Activated CD4-positive, alpha-beta T cell treated with anti-CD3 and anti-CD28 coated beads for 48 hours (primary cell): Measurements from ENCODE around the gene RTN3.
A peak's percentile ranks its signal among the peaks of the same experiment; 100 is the strongest.
"Not testable (repeated sequence)": the region's sequence is repeated elsewhere in the genome, so short reads cannot be mapped to it uniquely, and the experiment has no call there.

Experiments
- DNase-seq: peaks from one replicate; pipeline ENCODE4 v3.0.0-alpha.2; 2020

Gene RTN3

DNA sequence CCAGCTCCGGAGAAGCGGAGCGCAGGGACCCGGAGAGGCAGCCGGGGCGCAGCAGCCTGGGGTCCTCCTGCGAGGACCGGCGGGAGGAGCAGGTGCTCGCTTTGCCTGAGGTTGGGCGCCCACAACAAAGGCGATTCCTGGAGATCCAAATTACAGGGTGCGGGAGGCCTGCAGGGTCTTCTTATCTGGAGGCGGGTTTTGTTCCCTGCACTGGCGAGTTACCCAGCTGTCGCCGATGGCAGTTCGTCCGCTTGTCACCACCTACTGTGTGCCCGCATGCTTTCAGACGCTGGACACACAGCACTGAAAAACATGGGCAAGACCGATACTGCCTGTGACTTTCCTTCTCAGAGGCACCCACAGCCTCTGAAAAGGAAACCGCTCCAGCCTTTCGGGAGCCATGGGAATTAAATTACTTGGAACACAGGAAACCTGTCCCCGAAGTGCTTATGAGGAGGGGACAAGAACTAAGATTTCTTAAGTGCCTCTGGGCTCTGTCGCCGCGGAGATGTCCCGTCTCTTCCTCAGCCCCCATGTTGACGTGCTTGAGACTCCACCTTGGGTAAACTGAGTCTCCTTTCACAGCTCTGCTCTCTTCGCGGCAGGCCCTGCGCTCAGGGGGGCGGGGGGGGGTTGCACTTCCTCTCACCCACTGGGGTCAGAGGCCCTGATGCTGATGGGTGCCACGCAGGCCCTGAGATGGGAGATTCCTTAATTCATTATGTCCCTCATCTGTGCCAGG lies 88.6 kb downstream of the RTN3 start:
- no peak for DNase-seq

GRCh38 chr11:63770763-63771162 lies 89.5 kb downstream of the RTN3 start:
- DNase-seq = no peak

DNA sequence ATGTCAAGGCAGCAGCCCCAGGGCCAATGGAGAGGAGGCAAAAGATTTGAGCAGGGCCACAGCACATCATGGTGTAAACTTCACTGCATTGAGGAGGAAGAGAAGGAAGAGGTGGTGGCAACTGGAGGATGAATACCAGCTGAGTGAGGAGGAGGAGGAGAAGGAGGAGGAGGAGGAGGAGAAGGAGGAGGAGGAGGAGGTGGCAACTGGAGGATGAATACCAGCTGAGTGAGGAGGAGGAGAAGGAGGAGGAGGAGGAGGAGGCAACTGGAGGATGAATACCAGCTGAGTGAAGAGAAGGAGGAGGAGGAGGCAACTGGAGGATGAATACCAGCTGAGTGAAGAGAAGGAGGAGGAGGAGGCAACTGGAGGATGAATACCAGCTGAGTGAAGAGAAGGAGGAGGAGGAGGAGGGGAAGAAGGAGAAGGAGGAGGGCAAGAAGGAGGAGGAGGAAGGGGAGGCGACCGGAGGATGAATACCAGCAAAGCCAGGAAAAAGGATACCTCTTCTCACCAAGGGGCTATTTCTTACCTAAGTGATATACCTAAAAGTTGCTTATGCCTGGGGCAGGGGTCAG lies 90.5 kb downstream of the RTN3 start:
- not testable (repeated sequence) for DNase-seq

DNA sequence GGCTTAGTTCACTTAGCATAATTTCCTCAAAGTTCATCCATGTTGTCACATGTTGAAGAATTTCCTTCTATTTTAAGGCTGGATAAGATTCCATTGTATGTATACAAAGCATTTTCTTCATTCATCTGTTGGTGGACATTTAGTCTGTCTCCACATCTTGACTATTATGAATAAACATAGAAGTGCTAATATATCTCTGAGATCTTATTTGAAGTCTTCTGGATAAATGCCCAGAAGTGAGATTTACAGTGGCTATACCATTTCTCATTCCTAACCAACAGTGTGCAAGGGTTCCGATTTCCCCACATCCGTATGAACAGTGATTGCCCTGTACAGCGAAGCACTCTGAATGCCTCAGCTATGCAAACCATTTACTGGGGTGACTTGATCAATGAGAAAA lies 93.9 kb downstream of the RTN3 start:
- no peak for DNase-seq

- no peak for DNase-seq
Observed at GRCh38 chr11:63779039-63779438, 97.7 kb downstream of the RTN3 start.

GRCh38 chr11:63782749-63783148 lies 101.4 kb downstream of the RTN3 start:
- no peak for DNase-seq

DNA sequence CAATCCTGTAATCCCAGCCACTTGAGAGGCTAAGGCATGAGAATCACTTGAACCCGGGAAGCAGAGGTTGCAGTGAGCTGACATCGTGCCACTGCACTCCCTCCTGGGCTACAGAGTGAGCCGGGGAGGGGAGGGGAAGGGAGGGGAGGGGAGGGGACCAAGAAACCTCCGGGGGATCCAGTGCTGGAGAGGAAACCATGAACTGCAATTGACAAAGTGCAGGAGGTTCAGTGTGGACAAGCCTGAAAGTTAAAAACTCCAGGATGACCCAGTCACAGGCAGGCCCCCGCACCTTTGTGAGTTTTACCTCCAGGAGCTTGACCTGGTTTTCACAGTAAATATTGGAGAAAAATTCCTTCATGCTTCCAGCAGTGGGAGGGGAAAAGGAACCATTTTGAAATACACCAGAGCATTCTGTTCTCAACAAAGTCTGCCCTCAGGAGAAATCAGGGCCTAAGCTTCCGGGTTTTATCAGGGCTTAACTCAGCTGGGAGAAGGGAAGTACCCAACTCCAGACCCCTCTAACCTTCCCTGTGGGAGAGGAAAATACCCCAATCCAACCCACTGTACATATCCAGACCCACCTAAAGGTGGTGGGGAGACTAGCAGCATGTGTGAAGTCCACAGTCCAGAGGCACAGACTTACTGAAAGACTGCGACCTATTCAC lies 102.8 kb downstream of the RTN3 start:
- no peak for DNase-seq

GRCh38 chr11:63785823-63786222 lies 104.5 kb downstream of the RTN3 start:
- no peak for DNase-seq

DNA sequence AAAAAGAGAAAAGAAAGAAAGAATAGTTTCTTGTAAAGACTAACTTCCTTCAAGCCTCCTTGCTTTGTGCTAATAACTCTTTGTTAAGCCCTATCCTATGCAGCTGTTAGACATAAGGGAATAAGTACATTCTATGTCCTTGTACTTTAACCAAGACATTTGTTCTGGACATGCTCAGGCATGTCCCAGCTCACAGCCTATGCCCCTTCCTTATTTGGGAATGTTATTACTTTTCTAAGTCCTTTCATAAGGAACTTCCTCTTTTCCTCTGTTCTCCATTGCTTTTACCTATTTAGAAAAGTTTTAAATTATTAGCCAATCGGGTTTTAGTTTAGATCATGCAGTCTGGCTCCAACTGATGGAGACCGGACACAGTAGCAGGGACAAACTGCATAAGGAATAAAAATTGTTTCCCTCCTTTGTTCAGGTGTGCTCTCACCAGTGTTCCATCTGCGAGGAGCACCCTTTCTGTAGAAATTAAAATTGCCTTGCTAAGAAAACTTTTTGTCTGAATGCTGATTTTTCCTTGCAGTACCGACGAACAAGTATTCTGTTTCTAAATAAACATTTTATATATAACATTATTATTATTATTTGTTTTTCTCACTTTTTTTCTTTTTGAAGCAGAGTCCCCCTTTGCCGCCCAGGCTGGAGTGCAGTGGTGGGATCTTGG lies 110.3 kb downstream of the RTN3 start:
- DNase-seq = no peak

DNA sequence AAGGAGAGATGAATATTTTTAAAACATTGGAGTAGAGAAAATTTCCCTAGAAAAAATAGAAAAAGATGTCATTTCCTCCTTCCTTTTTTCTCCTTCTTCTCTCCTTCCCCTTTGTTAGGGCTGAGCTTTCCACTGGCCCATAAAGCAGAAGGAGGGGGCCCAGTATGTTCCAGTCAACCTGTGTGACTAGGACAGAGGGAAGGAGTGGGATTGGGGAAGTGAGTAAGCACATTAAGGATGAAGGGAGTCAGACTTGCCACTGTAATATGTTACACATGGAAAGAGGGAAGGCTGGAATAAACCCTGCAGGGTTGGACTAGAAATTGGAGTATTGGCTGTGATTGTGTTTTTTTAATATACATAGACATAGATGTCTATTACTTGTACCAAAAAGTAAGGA lies 111.9 kb downstream of the RTN3 start:
- no peak for DNase-seq

DNA sequence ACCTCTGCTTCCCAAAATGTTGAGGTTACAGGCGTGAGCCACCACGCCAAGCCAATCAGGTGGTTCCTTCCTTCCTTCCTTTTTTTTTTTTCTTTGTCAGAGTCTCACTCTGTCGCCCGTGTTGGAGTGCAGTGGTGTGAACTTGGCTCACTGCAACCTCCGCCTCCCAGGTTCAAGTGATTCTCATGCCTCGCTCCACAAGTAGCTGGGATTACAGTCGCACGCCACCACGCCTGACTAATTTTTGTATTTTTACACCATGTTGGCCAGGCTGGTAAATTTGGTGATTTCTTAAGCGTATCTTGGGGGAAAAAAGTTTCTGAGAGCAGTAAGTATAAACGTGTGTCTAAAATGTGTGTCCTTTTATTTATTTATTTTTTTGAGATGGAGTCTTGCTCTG lies 113.8 kb downstream of the RTN3 start:
- DNase-seq = no peak

GRCh38 chr11:63800921-63801320 lies 119.6 kb downstream of the RTN3 start:
- no peak for DNase-seq

DNA sequence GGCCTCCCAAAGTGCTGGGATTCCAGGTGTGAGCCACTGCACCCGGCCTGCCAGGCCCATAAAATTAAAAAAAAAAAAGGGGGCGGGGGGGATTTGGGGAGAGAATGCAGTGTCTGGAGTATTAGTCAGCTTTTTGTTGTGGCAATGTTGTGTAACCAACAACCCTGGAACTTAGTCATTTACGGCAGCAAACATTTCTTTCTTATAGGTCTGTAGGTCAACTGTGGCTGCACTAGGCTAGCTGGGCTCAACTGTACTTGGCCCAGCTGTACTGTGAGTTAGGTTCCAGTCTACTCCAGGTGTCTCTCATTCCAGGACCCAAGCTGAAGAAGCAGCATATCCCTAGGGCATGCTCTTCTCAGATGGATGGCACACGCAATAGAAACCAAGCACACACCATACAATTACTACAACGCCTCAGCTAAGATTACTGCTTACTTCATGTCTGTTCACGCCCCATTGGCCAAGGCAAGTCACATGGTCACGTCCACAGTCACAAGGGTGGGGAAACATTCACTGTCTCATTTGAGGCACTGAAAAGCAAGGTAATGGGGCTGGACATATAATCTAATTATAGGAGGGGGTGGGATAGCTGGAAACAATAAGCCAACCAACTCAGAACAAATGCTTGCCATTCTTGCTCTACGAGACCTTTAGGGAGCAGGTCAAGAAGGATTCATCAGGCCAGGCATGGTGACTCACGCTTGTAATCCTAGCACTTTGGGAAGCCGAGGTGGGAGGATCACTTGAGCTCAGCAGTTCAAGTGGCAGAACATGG lies 121.5 kb downstream of the RTN3 start:
- peak; percentile 11 for DNase-seq

GRCh38 chr11:63804259-63804658 lies 123.0 kb downstream of the RTN3 start:
- DNase-seq = no peak

GRCh38 chr11:63805844-63806415 lies 124.6 kb downstream of the RTN3 start:
- DNase-seq = no peak
